ENCODE measurements around the gene NLK.
A peak's percentile ranks its signal among the peaks of the same experiment; 100 is the strongest.

Gene NLK

DNA sequence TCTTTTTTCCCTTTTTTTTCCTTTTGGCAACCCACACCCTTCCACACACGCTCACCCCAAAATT, at the start of gene NLK:
NLK (plus strand) TSS at position 21 of the 64 bp plus-strand sequence. CDS start 197 bp downstream, outside the sequence.
- peak within 1 kb of the TSS; percentile 72 for H3K4me3 ChIP-seq (ENCODE audit: low read depth, low read length)
- DNase-seq (ENCODE audit: low read depth), result no peak
- TF ChIP-seq POLR2A (IDR thresholded peaks at IDR 0.05; ENCODE audit: extremely low read depth, insufficient read length) (no peak), CTCF (IDR thresholded peaks at IDR 0.05; ENCODE audit: low read depth, low read length) (no peak), MYC (IDR thresholded peaks at IDR 0.05; ENCODE audit: low read depth, low read length) (no peak)
- TF ChIP-seq, protein P1, sequence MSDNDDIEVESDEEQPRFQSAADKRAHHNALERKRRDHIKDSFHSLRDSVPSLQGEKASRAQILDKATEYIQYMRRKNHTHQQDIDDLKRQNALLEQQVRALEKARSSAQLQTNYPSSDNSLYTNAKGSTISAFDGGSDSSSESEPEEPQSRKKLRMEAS (IDR thresholded peaks at IDR 0.05; ENCODE audit: low read depth, low read length), result no peak

DNA sequence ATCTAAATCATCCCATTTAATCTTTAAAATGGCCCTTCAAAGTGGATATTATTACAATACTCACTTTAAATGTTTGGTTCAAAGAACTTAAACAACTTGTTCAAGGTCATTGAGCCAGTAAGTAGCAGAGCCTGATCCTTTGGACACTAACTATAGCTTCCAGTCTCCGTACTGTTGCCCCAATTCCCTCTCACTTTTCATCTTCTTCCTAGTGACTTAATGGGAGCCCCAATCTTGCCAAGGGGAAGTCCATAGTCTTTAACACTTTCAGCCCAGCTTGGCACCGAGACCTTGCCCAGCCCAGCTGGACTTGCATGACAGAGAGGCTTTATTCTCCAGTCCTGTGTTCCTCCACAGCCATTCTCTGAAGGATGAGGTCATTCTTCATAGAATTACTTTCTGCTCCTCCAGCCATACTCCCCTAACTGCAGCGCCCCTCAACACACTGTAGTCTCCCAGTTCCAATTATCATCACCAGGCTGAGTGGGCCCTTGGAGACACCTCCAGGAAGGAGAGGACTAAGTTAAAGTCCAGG, 49.2 kb upstream of the NLK start:
- no peak overlapping the region for H3K4me3 ChIP-seq (ENCODE audit: low read depth, low read length)
- DNase-seq (ENCODE audit: low read depth), result no peak
- TF ChIP-seq, protein P1 (IDR thresholded peaks at IDR 0.05; ENCODE audit: low read depth, low read length), result no peak
- TF ChIP-seq CTCF (IDR thresholded peaks at IDR 0.05; ENCODE audit: low read depth, low read length) (no peak), MYC (IDR thresholded peaks at IDR 0.05; ENCODE audit: low read depth, low read length) (no peak), POLR2A (IDR thresholded peaks at IDR 0.05; ENCODE audit: extremely low read depth, insufficient read length) (no peak)

- H3K4me3 ChIP-seq (ENCODE audit: low read depth, low read length), result no peak overlapping the region
- TF ChIP-seq POLR2A (IDR thresholded peaks at IDR 0.05; ENCODE audit: extremely low read depth, insufficient read length), result no peak
- no peak for TF ChIP-seq MYC (IDR thresholded peaks at IDR 0.05; ENCODE audit: low read depth, low read length)
- TF ChIP-seq, protein P1 (IDR thresholded peaks at IDR 0.05; ENCODE audit: low read depth, low read length), result no peak
- TF ChIP-seq CTCF (IDR thresholded peaks at IDR 0.05; ENCODE audit: low read depth, low read length), result no peak
- DNase-seq (ENCODE audit: low read depth), result peak; percentile 27
Measured at GRCh38 chr17:27993723-27994310, 48.7 kb upstream of the NLK start.

GRCh38 chr17:27994586-27994985, 47.9 kb upstream of the NLK start:
- no peak overlapping the region for H3K4me3 ChIP-seq (ENCODE audit: low read depth, low read length)
- no peak for TF ChIP-seq MYC (IDR thresholded peaks at IDR 0.05; ENCODE audit: low read depth, low read length)
- TF ChIP-seq CTCF (IDR thresholded peaks at IDR 0.05; ENCODE audit: low read depth, low read length), result no peak
- TF ChIP-seq, protein P1 (IDR thresholded peaks at IDR 0.05; ENCODE audit: low read depth, low read length), result no peak
- TF ChIP-seq POLR2A (IDR thresholded peaks at IDR 0.05; ENCODE audit: extremely low read depth, insufficient read length), result no peak
- no peak for DNase-seq (ENCODE audit: low read depth)

DNA sequence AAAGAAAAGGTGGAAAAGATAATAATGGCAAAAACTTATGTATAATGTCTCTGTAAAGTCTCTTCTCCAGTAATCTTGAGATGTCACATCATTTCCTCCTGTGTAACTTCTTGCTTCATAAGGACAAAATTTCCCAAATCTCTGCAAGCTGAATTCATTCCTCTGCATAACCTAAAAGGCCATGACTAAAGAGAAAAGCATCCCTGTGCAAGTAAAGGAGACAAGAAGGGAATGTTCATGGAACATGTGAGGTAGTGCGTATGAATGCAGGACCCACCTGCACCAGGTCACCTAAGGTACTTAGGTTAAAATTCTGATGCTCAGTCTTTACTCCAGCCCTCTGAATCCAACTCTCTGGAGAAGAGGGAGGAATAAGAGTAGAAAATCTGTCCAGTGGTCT, 46.9 kb upstream of the NLK start:
- TF ChIP-seq CTCF (IDR thresholded peaks at IDR 0.05; ENCODE audit: low read depth, low read length), result no peak
- no peak for TF ChIP-seq MYC (IDR thresholded peaks at IDR 0.05; ENCODE audit: low read depth, low read length)
- no peak for TF ChIP-seq POLR2A (IDR thresholded peaks at IDR 0.05; ENCODE audit: extremely low read depth, insufficient read length)
- TF ChIP-seq, protein P1 (IDR thresholded peaks at IDR 0.05; ENCODE audit: low read depth, low read length), result no peak
- no peak for DNase-seq (ENCODE audit: low read depth)
- no peak overlapping the region for H3K4me3 ChIP-seq (ENCODE audit: low read depth, low read length)
